Fibroblast of skin of left biceps (primary cell): Measurements from ENCODE around the gene DTNA.
"Not testable (repeated sequence)": the region's sequence is repeated elsewhere in the genome, so short reads cannot be mapped to it uniquely, and the experiment has no call there.

Experiments
- DNase-seq, 2 experiments: peaks; one replicate each; pipeline ENCODE4 v3.0.0-alpha.2; 2013; ENCODE audit warnings: low read depth in 2 of 2

DTNA gene

DNA sequence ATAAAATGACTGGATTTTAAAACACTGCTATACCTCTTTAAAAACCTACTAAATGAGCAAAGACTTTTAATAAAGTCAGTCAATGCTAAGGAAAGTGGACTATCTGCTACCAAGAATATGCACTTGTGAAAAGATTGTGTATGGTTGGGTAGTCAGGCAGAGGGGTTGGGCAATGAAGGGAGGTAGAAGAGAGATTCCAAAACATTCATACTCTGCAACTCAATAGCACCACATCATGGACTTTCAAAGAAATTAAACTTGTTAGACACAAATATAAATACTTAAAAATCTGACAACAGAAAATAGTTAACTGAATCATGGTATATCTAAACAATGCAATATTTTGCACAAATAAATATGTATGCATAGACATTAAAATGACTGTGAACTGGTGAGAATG, 191.2 kb downstream of the DTNA start:
- no peak for DNase-seq

DNA sequence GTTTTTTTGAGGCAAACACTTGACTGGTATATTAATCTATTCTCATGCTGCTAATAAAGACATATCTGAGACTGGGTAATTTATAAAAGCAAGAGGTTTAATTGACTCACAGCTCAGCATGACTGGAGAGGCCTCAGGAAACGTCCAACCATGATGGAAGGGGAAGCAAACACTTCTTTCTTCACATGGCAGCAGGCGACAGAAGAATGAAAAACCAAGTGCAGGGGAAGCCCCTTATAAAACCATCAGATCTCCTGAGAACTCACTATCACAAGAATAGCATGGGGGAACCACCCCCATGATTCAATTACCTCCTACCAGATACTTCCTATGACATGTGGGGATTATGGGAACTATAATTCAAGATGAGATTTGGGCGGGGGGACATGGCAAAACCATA, 194.9 kb downstream of the DTNA start:
- DNase-seq = no peak

DNA sequence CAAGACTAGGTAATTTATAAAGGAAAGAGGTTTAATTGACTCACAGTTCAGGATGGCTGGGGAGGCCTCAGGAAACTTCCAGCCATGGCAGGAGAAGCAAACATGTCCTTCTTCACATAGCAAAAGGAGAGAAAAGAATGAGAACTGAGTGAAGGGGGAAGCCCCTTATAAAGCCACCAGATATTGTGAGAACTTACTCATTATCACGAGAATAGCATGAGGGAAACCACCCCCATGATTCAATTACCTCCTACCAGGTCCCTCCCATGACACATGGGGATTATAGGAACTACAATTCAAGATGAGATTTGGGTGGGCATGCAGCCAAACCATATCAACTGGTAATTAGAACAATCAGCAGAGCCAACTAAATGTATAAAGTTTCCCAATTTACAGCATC, 196.9 kb downstream of the DTNA start:
- DNase-seq = not testable (repeated sequence)

DNA sequence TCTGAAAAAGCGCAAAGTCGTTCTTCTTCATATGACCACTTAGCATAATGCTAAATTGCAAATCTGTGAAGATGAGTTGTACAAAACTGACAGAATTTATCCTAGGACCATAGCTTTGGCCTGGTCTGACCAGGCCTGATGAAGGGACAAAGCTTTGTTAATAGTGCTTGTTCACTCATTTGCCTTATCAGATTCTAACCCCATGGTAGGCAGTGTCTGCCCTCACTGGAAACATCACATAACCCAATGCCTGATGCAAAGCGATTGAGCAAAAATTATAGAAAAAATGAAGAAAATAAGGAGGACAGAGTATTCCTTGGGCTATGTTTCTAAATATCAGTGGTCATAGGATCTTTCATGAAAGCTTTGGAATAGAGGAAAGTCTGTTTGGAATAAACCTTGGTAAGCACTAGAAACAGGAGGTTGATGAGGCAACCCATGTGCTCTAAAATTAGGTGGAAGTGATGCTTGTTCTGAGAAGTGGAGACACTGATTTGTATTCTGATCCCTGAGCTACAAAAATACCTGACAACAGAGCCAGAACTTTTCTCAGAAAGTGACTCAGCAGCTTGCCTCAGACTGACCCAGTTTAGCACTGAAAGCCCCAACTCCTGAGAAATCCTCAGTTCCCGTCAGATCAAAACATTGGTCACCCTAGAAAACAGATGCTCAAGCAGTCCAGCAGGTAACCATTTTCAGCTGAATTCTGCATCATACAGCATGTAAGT, 199.7 kb downstream of the DTNA start:
- DNase-seq = no peak

DNA sequence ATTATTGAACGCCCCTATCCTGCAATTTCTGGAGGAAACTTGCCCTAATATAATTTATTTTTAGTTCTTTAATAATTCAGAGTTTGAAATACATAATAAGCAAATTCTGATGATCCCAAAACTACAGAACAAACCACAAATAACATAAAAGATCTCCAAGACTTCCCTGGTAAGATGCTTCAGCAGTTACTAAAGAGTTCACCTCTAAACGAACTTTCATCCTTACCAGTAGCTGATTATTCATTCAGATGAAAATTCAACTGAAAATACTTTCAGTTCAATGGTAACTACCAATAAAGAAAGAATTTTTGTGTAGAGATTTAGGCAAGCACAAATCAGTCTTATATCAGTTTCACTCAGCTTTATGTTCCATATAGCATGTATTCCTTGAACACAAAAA, 201.0 kb downstream of the DTNA start:
- DNase-seq = no peak

DNA sequence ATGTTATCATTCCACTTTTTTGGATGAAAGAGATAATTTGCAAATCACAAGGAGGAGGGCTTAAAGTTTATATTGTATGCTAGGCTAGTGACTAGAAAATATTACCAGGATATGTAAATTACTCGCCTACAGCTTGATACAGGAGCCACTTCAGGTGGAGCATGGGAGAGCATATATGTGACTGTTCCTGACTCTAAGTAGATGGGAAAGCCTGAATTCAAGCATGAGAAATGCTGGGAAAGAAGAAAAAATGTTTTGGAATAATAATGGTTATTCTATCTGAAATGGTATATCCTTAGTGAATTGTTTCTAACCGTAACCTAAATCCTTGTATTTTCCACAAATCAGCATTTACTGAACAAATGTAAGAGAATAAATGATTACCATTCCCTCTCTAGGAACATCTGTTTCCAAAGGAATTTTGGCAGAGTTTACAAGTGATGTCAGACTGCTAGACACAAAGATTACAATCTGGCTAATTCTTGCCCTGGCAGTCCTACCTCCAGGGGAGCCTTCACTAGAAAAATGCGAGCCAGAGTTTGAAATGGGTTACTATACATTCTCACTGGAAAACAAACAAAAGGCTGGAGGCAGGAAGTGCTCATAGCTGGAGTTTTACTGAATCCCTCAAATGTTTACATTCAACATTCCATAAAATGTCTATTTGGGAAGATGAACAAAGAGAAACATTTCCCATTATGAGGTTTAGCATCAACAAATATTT, 201.7 kb downstream of the DTNA start:
- DNase-seq = peak; percentile 93 to 94

DNA sequence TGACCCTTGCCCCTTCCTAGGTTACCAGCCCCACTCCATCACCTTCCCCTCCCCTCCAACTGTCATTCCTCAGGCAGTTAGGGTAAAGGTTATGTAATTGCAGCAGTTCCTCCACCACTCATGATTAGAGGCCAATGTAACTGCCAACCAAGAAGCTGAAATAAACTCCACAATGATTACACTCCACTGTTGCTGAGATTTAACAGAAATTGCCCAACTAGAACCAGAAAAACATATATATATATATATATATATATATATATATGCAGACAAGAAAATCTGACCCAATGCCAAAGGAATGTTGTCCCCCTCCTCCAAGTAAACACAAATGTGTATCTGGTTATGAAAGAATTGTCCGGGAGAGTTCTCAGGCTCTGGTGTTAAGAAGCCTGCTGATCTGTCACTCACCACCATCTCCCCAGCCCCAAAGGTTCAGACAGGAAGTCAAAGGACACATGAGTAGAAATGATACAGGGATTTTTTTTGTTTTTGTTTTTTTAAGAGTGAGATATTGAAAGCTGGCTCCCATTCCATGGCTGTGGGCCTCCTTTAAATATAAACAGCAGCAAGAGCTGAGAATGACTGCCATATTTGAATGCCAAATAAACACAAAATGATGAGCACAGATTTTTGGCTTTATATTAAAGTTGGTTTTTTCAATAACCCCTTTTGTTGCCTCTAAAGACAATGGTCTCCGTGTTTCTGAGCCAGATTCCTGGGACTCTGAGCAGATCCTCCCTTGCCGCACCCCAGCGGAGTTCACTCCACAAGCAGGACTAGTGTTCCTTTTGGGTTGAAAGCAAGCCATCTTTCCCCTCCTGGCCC, 204.0 kb downstream of the DTNA start:
- peak; percentile 41 to 57 for DNase-seq

DNA sequence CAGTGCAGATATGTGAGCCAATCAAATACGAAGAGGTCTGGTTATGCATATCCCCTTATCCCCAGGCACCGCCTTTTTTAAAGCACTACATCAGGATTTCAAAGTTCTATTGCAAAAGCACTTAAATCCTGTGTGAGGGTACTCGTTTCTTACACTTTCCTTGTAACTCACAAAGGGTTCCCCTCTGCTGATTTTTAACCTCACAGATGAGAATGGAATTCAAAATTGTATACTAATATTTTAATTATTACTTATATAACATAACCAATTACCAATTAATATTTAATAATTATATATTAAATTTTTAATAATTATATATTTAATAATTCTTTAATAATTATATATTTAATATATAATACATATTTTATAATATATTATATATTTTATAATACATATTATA, 204.9 kb downstream of the DTNA start:
- DNase-seq = no peak

DNA sequence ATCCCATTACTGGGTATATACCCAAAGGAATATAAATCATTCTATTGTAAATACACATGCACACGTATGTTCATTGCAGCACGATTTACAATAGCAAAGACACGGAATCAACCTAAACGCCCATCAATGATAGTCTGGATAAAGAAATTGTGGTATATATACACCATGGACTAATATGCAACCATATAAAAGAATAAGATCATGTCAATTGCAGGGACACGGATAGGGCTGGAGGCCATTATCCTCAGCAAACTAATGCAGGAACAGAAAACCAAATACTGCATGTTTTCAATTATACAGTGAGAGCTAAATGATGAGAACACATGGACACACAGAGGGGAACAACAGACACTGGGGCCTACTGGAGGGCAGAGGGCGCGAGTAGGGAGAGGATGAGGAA, 206.4 kb downstream of the DTNA start:
- not testable (repeated sequence) for DNase-seq

DNA sequence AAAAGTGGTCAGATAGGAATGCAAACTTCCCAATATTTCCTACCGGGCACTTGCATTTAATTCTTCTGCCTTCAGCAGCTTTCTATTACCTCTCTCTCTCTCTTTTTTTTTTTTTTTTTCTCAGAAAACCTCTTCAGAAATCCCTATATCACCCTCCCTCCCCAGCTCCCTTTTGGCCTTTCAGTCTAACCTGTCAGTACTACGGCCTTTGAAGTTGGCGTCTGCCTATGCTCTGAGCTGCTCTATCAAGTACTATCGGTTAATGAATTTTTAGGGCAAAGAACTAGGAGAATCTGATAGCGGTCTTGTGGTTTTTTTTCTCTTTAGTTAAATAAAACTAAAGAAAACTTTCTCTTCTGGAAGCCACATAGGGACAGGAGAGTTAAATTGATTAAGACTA, 208.8 kb downstream of the DTNA start:
- no peak for DNase-seq

DNA sequence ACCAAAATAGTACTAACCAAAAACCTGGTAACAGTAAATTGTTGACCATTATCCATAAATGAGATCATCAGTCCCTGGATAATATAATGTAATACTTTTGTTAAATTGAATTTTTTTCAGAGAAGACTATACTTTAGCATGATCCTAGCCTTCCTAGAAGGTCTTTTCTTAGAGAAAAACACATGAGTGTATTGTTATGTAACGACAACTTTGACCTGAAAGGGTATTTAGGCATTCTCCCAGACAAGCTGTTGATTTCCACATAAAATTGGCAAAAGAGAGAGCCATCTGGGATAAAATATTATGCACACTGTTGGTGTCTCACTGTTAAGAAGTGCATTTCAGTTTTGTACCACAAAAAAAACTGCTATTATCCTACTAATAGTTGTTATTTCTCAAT, 211.1 kb downstream of the DTNA start:
- no peak for DNase-seq

DNA sequence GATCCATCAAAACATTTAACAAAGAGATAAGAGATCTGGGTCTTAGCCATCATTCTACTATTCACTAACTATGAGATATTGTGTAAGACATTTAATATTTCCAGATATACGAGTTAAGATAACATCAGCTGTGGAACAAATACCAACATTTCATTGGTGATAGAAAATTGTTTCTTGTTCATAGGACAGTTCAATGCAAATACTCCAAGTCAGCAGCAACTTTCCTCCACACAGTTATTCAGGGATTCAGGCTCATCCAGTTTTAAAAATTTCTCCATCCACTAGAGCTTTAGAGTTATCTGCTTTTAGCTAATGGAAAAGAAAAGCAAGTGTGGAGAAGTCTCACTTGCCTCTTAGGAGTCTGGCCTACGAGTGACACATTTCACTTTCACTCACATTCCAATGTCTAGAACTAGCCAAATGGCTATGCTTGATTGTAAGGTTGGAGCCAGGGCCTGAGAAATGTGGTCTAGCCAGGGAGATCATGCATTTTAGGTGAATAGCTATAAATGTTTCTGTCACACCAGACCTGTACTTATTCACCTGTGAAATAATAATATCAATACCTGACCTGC, 211.8 kb downstream of the DTNA start:
- no peak for DNase-seq

DNA sequence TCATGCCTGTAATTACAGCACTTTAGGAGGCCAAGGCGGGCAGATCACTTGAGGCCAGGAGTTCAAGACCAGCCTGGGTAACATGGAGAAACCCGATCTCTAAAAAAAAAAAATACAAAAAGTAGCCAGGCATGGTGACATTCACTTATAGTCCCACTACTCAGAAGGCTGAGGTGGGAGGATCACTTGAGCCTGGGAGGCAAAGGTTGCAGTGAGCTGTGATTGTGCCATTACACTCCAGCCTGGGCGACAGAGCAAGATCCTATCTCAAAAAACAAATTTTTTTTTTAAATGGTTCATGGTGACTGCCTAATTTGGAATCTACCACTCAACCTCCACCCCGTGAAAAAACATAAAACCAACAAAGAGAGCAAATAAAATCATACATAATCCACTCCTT, 212.5 kb downstream of the DTNA start:
- not testable (repeated sequence) for DNase-seq

DNA sequence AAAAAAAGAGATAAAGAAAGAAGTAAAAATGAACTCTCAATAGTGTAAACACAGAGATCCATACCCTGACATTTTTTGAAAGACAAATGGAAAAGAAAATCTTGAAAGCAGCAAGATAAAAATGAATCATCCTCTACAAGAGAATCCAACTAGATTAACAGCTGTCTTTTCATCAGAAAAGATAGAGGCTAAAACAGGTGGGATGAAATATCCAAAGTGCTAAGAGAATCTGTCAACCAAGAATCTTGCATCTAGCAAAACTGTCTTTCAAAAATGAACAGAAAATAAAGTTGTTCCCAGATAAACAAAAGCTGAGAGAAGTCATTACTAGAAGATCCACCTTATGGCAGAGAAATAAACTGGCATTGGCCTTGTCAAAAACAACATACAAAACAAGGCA, 213.8 kb downstream of the DTNA start:
- DNase-seq = no peak

DNA sequence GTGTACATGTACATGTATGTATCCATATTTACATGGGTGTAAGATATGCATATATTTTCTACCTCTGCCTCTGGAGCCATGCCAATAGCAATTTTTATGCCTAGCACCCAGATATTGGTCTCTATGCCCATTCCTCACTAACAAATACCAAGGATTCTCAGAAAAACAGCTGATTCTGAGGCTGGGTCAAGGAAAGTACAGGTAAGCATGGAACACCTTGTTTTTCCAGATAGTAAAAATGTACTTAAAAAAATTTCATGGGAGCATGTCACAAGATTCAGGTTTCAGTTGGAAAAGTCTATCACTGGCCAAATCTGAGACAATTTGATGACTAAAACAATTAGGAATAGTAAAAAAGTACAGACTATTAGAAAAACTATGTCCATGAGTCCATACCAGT, 216.6 kb downstream of the DTNA start:
- no peak for DNase-seq

DNA sequence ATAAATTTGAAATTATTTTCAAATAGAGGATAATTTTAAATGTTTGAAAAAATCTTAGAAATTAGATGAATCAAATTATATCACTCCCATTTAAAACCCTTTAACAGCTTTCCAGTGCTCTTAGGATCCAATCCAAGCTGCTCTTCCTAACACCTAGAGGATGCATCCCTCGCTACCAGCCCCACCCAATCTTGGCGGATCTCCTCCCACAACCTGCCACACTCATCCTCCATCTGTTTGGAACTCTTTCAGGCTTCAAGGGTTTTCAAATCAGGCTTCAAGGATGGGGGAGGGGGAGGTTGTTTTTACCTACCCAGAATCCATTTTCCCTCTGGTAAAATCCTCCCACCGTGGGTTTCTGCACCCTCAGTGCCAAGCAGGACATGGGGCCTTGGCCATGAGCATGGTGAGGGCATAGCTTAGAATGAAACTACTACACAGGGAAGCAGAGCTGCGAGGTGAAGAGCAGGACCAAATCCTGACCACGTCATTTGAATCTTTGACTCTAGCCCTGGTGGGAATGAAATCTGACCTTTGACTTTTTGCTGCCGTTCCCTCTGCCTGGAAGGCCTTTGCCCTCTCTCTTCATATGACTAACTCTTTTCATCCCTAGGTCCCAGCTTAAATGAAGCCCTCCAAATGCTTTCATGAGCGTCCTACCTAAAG, 218.1 kb downstream of the DTNA start:
- no peak for DNase-seq

DNA sequence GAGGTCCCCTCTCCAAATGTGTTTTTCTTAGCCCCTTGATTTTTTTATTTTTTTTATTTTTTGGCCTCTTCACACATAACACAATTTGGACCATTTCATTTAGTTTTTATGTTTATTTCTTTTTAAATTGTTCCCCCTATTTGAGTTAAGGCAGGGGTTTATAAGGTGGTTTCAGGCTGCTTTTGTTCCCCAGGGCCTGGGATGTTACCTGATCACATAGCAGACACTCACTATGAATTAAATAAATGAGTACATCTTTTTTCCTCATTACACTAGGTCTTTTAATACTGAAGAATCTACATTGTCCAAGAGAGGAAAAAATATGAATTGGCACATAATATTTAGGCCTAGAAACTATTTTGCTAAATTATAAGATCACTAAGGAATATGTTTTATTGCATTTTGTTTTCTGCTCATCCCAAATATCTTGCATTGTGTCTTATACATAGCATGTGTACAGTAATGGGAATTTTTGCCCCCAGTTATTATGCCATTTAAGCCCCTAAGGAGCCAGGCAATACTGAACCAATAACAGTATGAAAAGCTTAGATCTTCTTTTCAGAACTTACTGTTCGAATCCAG, 218.7 kb downstream of the DTNA start:
- DNase-seq = no peak

DNA sequence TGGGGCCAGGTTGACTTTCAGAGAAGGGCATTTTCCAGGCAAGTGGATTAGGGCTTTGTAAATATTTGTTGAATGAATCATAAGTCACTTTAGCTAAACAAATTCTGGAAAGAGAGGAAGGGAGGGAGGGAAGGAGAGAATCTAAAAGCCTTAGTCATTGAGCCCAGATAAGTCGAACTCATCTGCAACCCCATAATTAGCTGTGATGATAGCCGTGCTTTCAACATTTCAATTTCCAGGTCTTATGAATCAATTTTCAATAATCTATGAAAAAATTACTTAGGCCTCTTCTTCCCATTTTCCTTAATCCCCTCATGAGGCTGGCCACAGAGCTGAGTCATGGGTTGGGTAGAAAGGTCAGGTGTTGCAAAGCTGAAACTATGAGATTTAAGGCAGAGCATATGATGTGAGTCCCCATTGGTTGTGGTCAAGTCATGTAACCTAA, 219.3 kb downstream of the DTNA start:
- peak in 1 of 2 experiments; percentile 31 for DNase-seq

DNA sequence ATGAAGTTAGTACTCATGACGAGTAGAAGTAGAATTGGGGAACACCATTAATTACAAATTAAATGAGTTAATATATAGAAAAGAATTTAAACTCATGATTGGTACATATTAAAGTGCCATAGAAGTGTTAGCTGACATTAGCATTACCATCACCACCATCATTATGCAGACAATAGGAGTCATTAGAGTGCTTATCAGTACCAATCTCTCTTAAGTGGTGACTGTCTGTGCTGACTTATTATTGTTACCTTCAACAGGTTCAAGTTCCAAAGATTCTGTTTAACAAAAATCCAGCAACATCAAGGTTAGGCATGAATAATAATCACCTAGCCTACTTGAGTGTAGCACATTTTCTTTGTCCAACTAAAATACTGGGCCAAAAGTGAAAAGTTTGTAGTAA, 222.3 kb downstream of the DTNA start:
- no peak for DNase-seq

DNA sequence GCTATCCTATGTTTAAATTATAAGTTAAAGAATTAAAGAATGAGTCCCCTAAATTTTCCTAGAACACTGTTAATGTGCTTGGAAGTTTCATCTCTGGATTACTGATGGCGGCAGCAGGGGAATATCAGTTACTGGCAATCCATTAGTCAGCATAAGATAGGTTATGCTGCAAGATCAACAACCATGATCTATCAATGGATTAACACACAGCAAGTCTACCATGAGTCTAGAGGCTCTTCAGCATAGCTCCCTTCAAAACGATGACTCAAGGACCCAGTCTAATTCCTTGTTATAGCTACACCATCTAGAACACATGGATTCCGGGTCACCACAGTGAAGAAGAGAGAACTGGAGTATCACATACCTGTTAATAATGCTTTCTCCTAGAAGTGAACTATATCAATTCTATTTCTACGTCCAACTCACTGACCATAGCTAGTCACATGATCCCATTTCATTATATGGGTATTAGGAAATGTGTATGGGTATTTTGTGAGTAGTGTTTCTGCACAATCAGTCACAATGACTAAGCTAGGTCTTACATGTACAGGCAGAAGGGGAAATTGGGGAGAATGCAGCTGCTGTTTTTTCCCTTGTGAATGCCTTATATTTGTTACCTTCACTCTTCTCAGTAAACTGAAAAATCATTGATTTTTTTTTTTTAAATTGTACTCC, 222.8 kb downstream of the DTNA start:
- DNase-seq = no peak
